MCF 10A (cell line): Measurements from ENCODE around the gene MSANTD1. TPM values are rescaled to one million over a fixed set of nuclear protein-coding genes. Genes with fewer than 3 reads are reported as not detected.

Experiments used
- BruUV-seq: library from RNA; stranded (reverse); fragments of 400-500 nt; replicated peaks from 2 replicates; lab custom pipeline; 2021; lab: Mats Ljungman, UMichigan
- CTCF ChIA-PET: fragments of 300-600 bp; sonication (Branson Sonifier 250); formaldehyde crosslinking; extraction: SDS; loops from one replicate; lab custom pipeline; 2021; ENCODE audit warnings: antibody characterized with exemption, inconsistent platforms; lab: Yijun Ruan, JAX
- POLR2A ChIA-PET: fragments of 300-600, 350-650 bp; sonication (Branson Sonifier 250); formaldehyde crosslinking; extraction: SDS; loops from one replicate; lab custom pipeline; 2020; ENCODE audit warnings: antibody characterized with exemption, inconsistent platforms; lab: Yijun Ruan, JAX
- DNase-seq: peaks from one replicate; pipeline ENCODE4 v3.0.0-alpha.2; 2018; ENCODE audit not compliant: unreplicated experiment
- H3K27ac Mint-ChIP-seq: one replicate; pipeline ENCODE4 v1.8.0; 2022; ENCODE audit warnings: mild to moderate bottlenecking, low read depth, mixed read lengths; ENCODE audit not compliant: unreplicated experiment
- H3K27me3 Mint-ChIP-seq: one replicate; pipeline ENCODE4 v1.8.0; 2022; ENCODE audit warnings: mixed read lengths; ENCODE audit not compliant: insufficient read depth, unreplicated experiment
- H3K36me3 Mint-ChIP-seq: one replicate; pipeline ENCODE4 v1.8.0; 2022; ENCODE audit warnings: mild to moderate bottlenecking, moderate library complexity, mixed read lengths; ENCODE audit not compliant: insufficient read depth, unreplicated experiment
- H3K4me1 Mint-ChIP-seq: one replicate; pipeline ENCODE4 v1.8.0; 2022; ENCODE audit warnings: mixed read lengths; ENCODE audit not compliant: insufficient read depth, unreplicated experiment
- H3K4me3 Mint-ChIP-seq: one replicate; pipeline ENCODE4 v1.8.0; 2022; ENCODE audit warnings: mild to moderate bottlenecking, moderate library complexity, mixed read lengths; ENCODE audit not compliant: unreplicated experiment
- H3K9me3 Mint-ChIP-seq: one replicate; pipeline ENCODE4 v1.8.0; 2022; ENCODE audit warnings: mixed read lengths; ENCODE audit not compliant: unreplicated experiment
- CTCF ChIP-seq: fragments of 200-600 bp; IDR thresholded peaks from one replicate; pipeline ENCODE4 v1.8.0; 2022; ENCODE audit warnings: antibody characterized with exemption, mild to moderate bottlenecking; ENCODE audit not compliant: unreplicated experiment
- intact Hi-C: fragments of 100-400 bp; cut with micrococcal nuclease; formaldehyde crosslinking; loops from 2 replicates; pipeline ENCODE4 v1.14.1; 2022
- total RNA-seq: library from RNA; stranded (reverse); gene quantifications from 2 replicates; pipeline ENCODE4 v1.2.3, GENCODE V29; 2022

Gene MSANTD1
- total RNA-seq, 1 experiment from 2014 or later, result 0.37 TPM

- no TSS peak for BruUV-seq
- peaks cover 5% of the 10 kb centered on the region for H3K4me1 Mint-ChIP-seq
These were observed 12.6 kb upstream of the MSANTD1 start for GRCh38 chr4:3236326-3236878.

DNA sequence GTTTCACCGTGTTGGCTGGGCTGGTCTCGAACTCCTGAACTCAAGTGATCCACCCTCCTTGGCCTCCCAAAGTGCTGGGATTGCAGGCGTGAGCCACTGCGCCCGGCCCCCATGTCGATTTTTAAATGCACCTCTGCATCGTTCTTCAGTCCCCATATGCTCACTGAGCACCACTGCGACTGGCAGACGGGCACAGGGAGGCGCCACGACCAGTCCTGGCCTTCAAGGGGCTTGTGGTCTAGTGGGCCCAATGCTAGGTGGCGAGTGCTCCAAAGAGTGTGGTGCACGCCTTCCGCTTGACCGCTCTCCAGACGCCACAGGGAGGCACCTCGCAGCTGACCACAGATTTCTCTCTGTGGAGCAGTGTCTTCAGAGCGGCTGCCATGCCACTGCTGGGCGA is 11.7 kb upstream of the MSANTD1 start:
- BruUV-seq, result no TSS peak
- peaks cover 38% of the 10 kb centered on the region for H3K36me3 Mint-ChIP-seq
- intact Hi-C loops, result no loop called here
- CTCF ChIA-PET, result no interaction called here
- H3K4me1 Mint-ChIP-seq, result peaks cover 5% of the 10 kb centered on the region
- no peak for DNase-seq
- no peak overlapping the region for H3K27ac Mint-ChIP-seq
- no peak for TF ChIP-seq CTCF
- no peaks in the 10 kb centered on the region for H3K9me3 Mint-ChIP-seq
- H3K4me3 Mint-ChIP-seq, result no peak overlapping the region
- POLR2A ChIA-PET, result no interaction called here
- no peaks in the 10 kb centered on the region for H3K27me3 Mint-ChIP-seq

More at GRCh38 chr4:3236326-3236878, 12.6 kb upstream of the MSANTD1 start:
- TF ChIP-seq CTCF, result no peak
- CTCF ChIA-PET, result no interaction called here
- no peak overlapping the region for H3K4me3 Mint-ChIP-seq
- peaks cover 33% of the 10 kb centered on the region for H3K36me3 Mint-ChIP-seq
- no peaks in the 10 kb centered on the region for H3K27me3 Mint-ChIP-seq
- DNase-seq, result no peak
- POLR2A ChIA-PET, result interaction anchor here (0.6 kb wide), 1 partner anchor 603 kb away, joined by 3 read pairs; no protein-coding TSS in a partner anchor
- H3K27ac Mint-ChIP-seq, result no peak overlapping the region
- no peaks in the 10 kb centered on the region for H3K9me3 Mint-ChIP-seq
- intact Hi-C loops, result no loop called here

DNA sequence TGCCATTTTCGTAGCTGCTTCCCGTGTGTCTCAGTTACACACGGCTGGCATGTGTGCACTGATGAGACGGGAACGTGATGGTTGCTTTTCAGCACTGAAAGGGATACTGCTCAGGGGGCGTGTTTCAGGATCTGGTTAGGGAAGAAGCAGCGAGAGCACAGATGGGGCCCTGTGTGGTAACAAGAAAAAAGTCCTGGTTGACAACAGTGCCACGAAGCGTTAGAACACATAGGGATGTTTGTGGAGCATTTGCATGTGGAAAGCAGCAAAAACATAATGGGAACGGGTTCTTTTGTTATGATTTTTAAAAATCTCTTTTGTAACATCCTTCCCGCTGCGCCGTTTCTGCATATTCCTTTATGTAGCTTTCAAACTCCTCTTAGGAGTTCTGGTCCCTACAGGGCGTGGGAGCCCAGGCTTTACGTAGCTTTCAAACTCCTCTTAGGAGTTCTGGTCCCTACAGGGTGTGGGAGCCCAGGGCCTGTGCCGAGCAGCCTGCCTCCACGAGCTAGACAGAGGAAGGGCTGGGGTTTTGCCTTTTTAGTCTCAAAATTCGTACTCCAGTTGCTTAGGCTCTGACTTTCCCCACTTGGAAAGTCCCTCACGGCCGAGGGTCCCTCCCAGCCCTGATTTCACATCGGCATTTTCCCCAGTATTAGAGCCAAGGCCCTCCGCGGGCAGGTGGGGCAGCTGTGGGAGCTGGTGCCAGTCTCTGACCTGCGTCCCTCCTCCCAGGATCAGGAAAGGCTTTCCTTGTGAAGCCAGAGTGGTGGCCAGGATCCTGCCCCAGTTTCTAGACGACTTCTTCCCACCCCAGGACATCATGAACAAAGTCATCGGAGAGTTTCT is 11.0 kb upstream of the MSANTD1 start:
- Mint-ChIP-seq H3K4me1 (peaks cover 5% of the 10 kb centered on the region), H3K27ac (no peak overlapping the region), H3K27me3 (no peaks in the 10 kb centered on the region), H3K4me3 (no peak overlapping the region), H3K9me3 (no peaks in the 10 kb centered on the region), H3K36me3 (peaks cover 42% of the 10 kb centered on the region)
- CTCF ChIA-PET, result no interaction called here
- intact Hi-C loops, result no loop called here
- BruUV-seq, result no TSS peak
- POLR2A ChIA-PET, result no interaction called here
- TF ChIP-seq CTCF, result no peak
- no peak for DNase-seq

- Mint-ChIP-seq H3K27ac (no peak overlapping the region), H3K27me3 (no peaks in the 10 kb centered on the region), H3K9me3 (no peaks in the 10 kb centered on the region), H3K36me3 (peaks cover 40% of the 10 kb centered on the region), H3K4me3 (no peak overlapping the region), H3K4me1 (peaks cover 2% of the 10 kb centered on the region)
- CTCF ChIA-PET, result no interaction called here
- no peak for DNase-seq
- intact Hi-C loops, result no loop called here
- BruUV-seq, result no TSS peak
- TF ChIP-seq CTCF, result no peak
- POLR2A ChIA-PET, result no interaction called here
These were observed 10.2 kb upstream of the MSANTD1 start for GRCh38 chr4:3238721-3239120.
